Left cardiac atrium (tissue), 4 donors: ENCODE data around the gene ATP5PO. TPM values are rescaled to one million over a fixed set of nuclear protein-coding genes. Genes with fewer than 3 reads are reported as not detected.

Experiments used
- ATAC-seq, 2 donors: fragments of 200-7000 bp; cut with Tn5 transposase; one replicate each; pipeline ENCODE4 v1.9.1; 2020; ENCODE audit warnings: mild to moderate bottlenecking in 2 of 2, moderate library complexity in 2 of 2
- DNase-seq: peaks from one replicate; pipeline ENCODE4 v3.0.0-alpha.2; 2020
- intact Hi-C, 2 donors: fragments of 100-400 bp; cut with DNase I; formaldehyde crosslinking; loops; one replicate each; pipeline versions ENCODE4 v1.14.1 to v1.15.1; 2022 to 2023
- long read RNA-seq: library from polyadenylated mRNA; unstranded; transcript quantifications from one replicate; pipeline ENCODE4 v2.0.0, GENCODE V29; 2021
- total RNA-seq, 2 donors: library from RNA; stranded (reverse); fragmentation: NEBNext Ultra II Directional; extraction: Animal tissue kit (Norgen Biotek cat#: 25700); gene quantifications; one replicate each; pipeline ENCODE4 v1.2.1, GENCODE V29; 2021
- donor health status: DM: no; HTN: yes; CAD: no.
- donor health status: DM: no; HTN: yes; CAD: no; lungs with severe emphysema.
- donor health status: DM: yes; HTN: yes; CAD: no.
- donor health status: Dilated cardiomyopathy.

The ATP5PO gene, protein sequence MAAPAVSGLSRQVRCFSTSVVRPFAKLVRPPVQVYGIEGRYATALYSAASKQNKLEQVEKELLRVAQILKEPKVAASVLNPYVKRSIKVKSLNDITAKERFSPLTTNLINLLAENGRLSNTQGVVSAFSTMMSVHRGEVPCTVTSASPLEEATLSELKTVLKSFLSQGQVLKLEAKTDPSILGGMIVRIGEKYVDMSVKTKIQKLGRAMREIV
- total RNA-seq: 100 to 1,000 TPM; 534 to 568 TPM
- long read RNA-seq, transcript ATP5PO-201 (7 exons, 932 nt): major isoform, 88 of 104 reads
- long read RNA-seq, partial matches to known transcripts: 6 of 104 reads
- long read RNA-seq, other reads (novel, unspliced or antisense): 10 of 104 reads

- DNase-seq: peak; percentile 99
- ATAC-seq: peak; percentile 99 to 100
- intact Hi-C loops: no loop called here
Observed at GRCh38 chr21:33915368-33916199, at the start of gene ATP5PO. ATP5PO (minus strand) TSS chr21:33915804; CDS start chr21:33915763, 41 bp downstream.

GRCh38 chr21:33964706-33965325 is 49.2 kb upstream of the ATP5PO start:
- DNase-seq: no peak
- no peak for ATAC-seq
- intact Hi-C loops: no loop called here

DNA sequence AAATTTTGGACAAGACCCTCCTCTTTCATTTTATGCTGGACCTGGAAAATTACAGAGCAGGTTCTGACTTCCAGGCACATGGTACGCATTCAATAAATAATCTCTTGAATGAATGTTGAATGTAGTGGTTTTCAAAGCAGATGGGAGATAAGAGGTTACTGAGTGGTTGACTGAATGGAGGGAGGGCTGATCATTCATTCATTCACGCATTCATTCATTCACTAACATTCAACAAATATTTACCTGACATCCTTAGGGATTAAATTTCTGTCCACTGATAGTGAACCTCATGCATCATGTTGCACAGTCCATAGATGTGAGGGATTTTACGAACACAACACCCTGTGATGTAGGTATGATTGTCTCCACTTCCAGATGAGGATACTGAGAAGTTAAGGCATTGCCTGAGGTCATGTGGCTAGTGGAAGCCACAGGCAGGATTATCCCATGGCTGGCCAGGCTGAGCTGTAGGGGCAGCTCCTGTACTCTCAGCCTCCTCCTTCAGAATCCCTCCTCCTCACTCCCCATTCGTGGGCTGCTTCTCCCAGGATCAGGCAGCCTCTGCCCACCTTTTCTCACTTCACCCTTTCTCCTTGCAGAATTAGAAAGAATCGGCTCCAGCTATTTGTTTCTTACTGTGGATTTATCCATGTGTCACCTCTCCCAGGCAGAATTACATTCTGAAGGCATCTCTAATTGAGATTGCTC is 48.4 kb upstream of the ATP5PO start:
- intact Hi-C loops: no loop called here
- DNase-seq (no peak), ATAC-seq (no peak)

- ATAC-seq: no peak
- intact Hi-C loops: no loop called here
- DNase-seq: no peak
Observed at GRCh38 chr21:33962290-33962689, 46.7 kb upstream of the ATP5PO start.

DNA sequence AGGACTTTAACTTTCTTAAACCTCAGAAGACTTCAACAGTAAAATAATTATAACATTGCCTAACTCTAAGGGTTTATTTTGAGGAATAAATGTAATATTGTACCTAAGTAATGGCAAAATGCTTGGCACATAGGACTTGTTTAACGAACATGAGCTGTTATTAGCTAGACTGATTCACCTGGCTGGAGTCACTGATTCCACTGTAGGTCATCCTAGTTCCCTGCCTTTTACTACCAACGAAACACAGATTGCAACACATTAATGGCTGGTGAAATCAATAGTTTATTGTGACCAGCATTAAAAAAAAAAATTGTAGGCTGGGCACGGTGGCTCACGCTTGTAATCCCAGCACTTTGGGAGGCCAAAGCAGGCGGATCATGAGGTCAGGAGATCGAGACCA is 45.5 kb upstream of the ATP5PO start:
- no peak for DNase-seq
- intact Hi-C loops: no loop called here
- no peak for ATAC-seq

GRCh38 chr21:33959680-33960079 is 44.1 kb upstream of the ATP5PO start:
- no peak for ATAC-seq
- intact Hi-C loops: no loop called here
- no peak for DNase-seq

DNA sequence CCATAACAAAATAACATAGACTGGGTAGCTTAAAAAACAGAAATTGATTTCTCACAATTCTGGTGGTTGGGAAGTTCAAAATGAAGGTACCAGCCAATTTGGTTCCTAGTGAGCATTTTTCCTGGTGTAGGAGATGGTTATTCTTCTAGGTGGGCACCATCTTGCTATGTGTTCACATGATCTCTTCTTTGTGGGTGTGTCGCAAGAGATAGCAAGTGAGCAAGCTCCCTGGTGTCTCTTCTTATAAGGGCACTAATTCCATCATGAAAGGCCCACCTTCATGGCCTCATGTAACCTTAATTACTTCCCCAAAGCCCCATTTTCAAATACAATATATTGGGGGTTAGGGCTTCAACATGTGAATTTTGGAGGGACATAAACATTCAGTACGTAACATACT is 38.8 kb upstream of the ATP5PO start:
- DNase-seq (no peak), ATAC-seq (no peak)
- intact Hi-C loops: no loop called here

- DNase-seq (no peak), ATAC-seq (no peak)
- intact Hi-C loops: no loop called here
Observed at GRCh38 chr21:33951276-33952178, 35.9 kb upstream of the ATP5PO start.

GRCh38 chr21:33950431-33951079 is 35.0 kb upstream of the ATP5PO start:
- intact Hi-C loops: no loop called here
- no peak for DNase-seq
- ATAC-seq: no peak

- ATAC-seq (no peak), DNase-seq (no peak)
- intact Hi-C loops: loop anchor here in 1 of 2 donors (10.0 kb wide), 1 partner anchor 125 kb away; the partner anchor contains the start of genes MRPS6 and SLC5A3
Observed at GRCh38 chr21:33949516-33950430, 34.2 kb upstream of the ATP5PO start.

GRCh38 chr21:33948951-33949444 is 33.4 kb upstream of the ATP5PO start:
- intact Hi-C loops: loop anchor here in 1 of 2 donors (10.0 kb wide), 1 partner anchor 126 kb away; the partner anchor contains the start of genes MRPS6 and SLC5A3
- DNase-seq: no peak

DNA sequence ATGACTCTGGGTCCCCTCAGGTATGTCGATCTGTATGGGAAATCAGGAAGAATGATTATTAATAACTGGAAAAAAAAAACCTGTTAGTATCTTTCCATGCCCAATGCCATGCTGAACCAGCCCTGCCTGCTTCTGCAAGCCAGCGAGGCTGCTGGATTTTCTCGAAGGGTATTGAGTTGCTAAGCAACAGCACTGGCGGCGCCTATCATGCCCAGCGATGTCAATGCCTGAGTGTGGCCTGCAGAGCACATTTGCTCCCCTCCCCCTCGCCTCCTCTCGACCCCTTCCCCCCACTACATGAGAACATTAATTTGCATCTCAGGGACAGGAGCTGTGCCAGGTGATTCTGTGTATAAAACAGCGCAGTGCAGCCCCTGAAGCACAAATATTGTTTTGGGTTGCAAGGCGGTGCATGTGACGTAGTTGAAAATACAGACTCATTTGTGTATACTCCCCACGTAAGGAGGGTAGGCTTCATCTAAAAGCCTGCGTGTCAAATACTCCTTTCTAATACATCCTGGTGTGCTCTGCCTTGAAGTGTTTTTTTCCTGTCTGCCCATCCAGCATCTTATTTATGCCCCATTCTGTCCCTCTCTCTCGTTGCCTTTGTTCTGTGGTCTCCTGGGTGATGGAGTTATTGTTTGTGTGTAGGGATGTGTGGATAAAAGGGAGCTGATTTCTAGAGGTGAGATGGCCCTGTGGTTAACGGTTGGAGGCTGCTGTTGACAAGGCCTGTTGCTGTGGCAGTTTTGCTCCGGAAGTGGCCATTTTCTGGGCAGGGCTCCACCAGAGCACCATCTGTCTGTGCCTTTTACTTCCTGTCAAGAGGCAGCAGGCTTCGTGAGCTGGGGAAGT is 32.7 kb upstream of the ATP5PO start:
- DNase-seq (peak; percentile 50), ATAC-seq (peak; percentile 63 to 76)
- intact Hi-C loops: loop anchor here in 1 of 2 donors (10.0 kb wide), 1 partner anchor 126 kb away; the partner anchor contains the start of genes MRPS6 and SLC5A3

More at GRCh38 chr21:33948951-33949444, 33.4 kb upstream of the ATP5PO start:
- ATAC-seq: no peak

- DNase-seq (peak; percentile 82), ATAC-seq (peak; percentile 90 to 98)
- intact Hi-C loops: loop anchor here in 1 of 2 donors (10.0 kb wide), 1 partner anchor 127 kb away; the partner anchor contains the start of genes MRPS6 and SLC5A3
Observed at GRCh38 chr21:33947451-33948095, 32.0 kb upstream of the ATP5PO start.

GRCh38 chr21:33945652-33946270 is 30.2 kb upstream of the ATP5PO start:
- DNase-seq (no peak), ATAC-seq (no peak)
- intact Hi-C loops: loop anchor here in 1 of 2 donors (10.0 kb wide), 1 partner anchor 129 kb away; the partner anchor contains the start of genes MRPS6 and SLC5A3
